PC-9 (cell line): ENCODE results near the gene CTNNBL1. TPM values are rescaled to one million over a fixed set of nuclear protein-coding genes. Genes with fewer than 3 reads are reported as not detected.

ENCODE experiments used
- BruUV-seq: library from RNA; stranded (reverse); fragments of 400-500 nt; replicated peaks from 2 replicates; lab custom pipeline; 2021; lab: Mats Ljungman, UMichigan
- CTCF ChIA-PET: fragments of 300-600 bp; sonication (Branson Sonifier 250); formaldehyde crosslinking; loops from one replicate; lab custom pipeline; 2022; ENCODE audit warnings: antibody characterized with exemption; lab: Charles Lee
- POLR2A ChIA-PET: fragments of 300-600 bp; sonication (Branson Sonifier 250); formaldehyde crosslinking; loops from one replicate; lab custom pipeline; 2022; ENCODE audit warnings: antibody characterized with exemption; ENCODE audit not compliant: unreplicated experiment; lab: Charles Lee
- DNase-seq, 2 experiments: peaks; one replicate each; pipeline versions ENCODE4 v3.0.0 to v3.0.0-alpha.2; 2015 to 2022; ENCODE audit warnings: mixed read lengths in 1 of 2
- H2AFZ ChIP-seq: fragments of 200-600 bp; sonication (generic); 2 replicates; pipeline ENCODE4 v1.8.1; 2017; ENCODE audit warnings: antibody characterized with exemption
- H3F3A ChIP-seq: fragments of 200-600 bp; sonication (generic); 2 replicates; pipeline ENCODE4 v1.8.1; 2017; ENCODE audit warnings: antibody characterized with exemption, mild to moderate bottlenecking, low read depth; ENCODE audit not compliant: insufficient read depth
- H3K27ac ChIP-seq: fragments of 200-600 bp; sonication (generic); 2 replicates; pipeline ENCODE4 v1.6.1; 2016; ENCODE audit warnings: mixed run types
- H3K27me3 ChIP-seq: fragments of 200-600 bp; sonication (generic); 2 replicates; pipeline ENCODE4 v1.6.1; 2016; ENCODE audit warnings: low read depth, mixed run types; ENCODE audit not compliant: insufficient read depth
- H3K36me3 ChIP-seq: fragments of 200-600 bp; sonication (generic); 2 replicates; pipeline ENCODE4 v1.6.1; 2016; ENCODE audit warnings: low read depth, mixed run types
- H3K4me1 ChIP-seq: fragments of 200-600 bp; sonication (generic); replicated peaks from 2 replicates; pipeline ENCODE4 v1.6.1; 2016; ENCODE audit warnings: mixed run types; ENCODE audit not compliant: insufficient read depth
- H3K4me2 ChIP-seq: fragments of 200-600 bp; sonication (generic); 2 replicates; pipeline ENCODE4 v1.6.1; 2017; ENCODE audit warnings: mixed run types
- H3K4me3 ChIP-seq: fragments of 200-600 bp; sonication (generic); 2 replicates; pipeline ENCODE4 v1.6.1; 2016; ENCODE audit warnings: mixed run types
- H3K79me2 ChIP-seq: fragments of 200-600 bp; sonication (generic); 2 replicates; pipeline ENCODE4 v1.6.1; 2017; ENCODE audit warnings: low read depth, mixed run types
- H3K9me2 ChIP-seq: fragments of 200-600 bp; sonication (generic); 2 replicates; pipeline ENCODE4 v1.8.1; 2017; ENCODE audit warnings: mild to moderate bottlenecking; ENCODE audit not compliant: insufficient read depth
- H3K9me3 ChIP-seq: fragments of 200-600 bp; sonication (generic); 2 replicates; pipeline ENCODE4 v1.8.1; 2016; ENCODE audit warnings: low read depth; ENCODE audit not compliant: insufficient read depth
- H4K20me1 ChIP-seq: fragments of 200-600 bp; sonication (generic); 2 replicates; pipeline ENCODE4 v1.8.1; 2017; ENCODE audit not compliant: insufficient read depth
- CTCF ChIP-seq: fragments of 200-600 bp; sonication (generic); conservative IDR thresholded peaks from 2 replicates; pipeline ENCODE4 v1.6.1; 2017; ENCODE audit warnings: mixed run types, antibody characterized with exemption, mild to moderate bottlenecking, moderate library complexity
- EZH2 ChIP-seq: fragments of 200-600 bp; sonication (generic); IDR thresholded peaks from 2 replicates; pipeline ENCODE4 v1.8.0; 2017; ENCODE audit warnings: antibody characterized with exemption, low read depth
- intact Hi-C: fragments of 100-400 bp; cut with micrococcal nuclease; formaldehyde crosslinking; loops from one replicate; pipeline ENCODE4 v1.10.0; 2022; ENCODE audit not compliant: unreplicated experiment
- total RNA-seq: library from RNA; stranded (reverse); gene quantifications from 2 replicates; pipeline ENCODE4 v1.2.3, GENCODE V29; 2021

Gene CTNNBL1
- total RNA-seq, 1 experiment from 2014 or later, result 83.5 TPM

- DNase-seq, result no peak
- no peak for TF ChIP-seq CTCF
- no peak for TF ChIP-seq EZH2
- Histone ChIP-seq H3K79me2 (no peaks in the 10 kb centered on the region), H4K20me1 (no peaks in the 10 kb centered on the region), H2AFZ (no peak overlapping the region), H3K4me1 (no peaks in the 10 kb centered on the region), H3K9me3 (no peaks in the 10 kb centered on the region), H3K27ac (no peak overlapping the region), H3K36me3 (no peaks in the 10 kb centered on the region), H3F3A (no peaks in the 10 kb centered on the region), H3K9me2 (no peaks in the 10 kb centered on the region), H3K4me3 (no peak overlapping the region), H3K4me2 (no peak overlapping the region), H3K27me3 (no peaks in the 10 kb centered on the region)
- no TSS peak for BruUV-seq
- intact Hi-C loops, result loop anchor here (10.0 kb wide), 1 partner anchor 235 kb away; no protein-coding TSS in a partner anchor
- ChIA-PET CTCF (no interaction called here), POLR2A (no interaction called here)
Observed at GRCh38 chr20:37890108-37890507, 196.3 kb downstream of the CTNNBL1 start.

- intact Hi-C loops, result loop anchor here (10.0 kb wide), 1 partner anchor 236 kb away; no protein-coding TSS in a partner anchor
- no peak for DNase-seq
Observed at GRCh38 chr20:37890643-37891042, 196.8 kb downstream of the CTNNBL1 start.

GRCh38 chr20:37892001-37892400 is 198.2 kb downstream of the CTNNBL1 start:
- Histone ChIP-seq H3K27ac (no peak overlapping the region), H3K79me2 (no peaks in the 10 kb centered on the region), H3K9me3 (no peaks in the 10 kb centered on the region), H3K4me3 (no peak overlapping the region), H4K20me1 (no peaks in the 10 kb centered on the region), H3F3A (no peaks in the 10 kb centered on the region), H3K4me2 (no peak overlapping the region), H3K4me1 (no peaks in the 10 kb centered on the region), H2AFZ (no peak overlapping the region), H3K27me3 (no peaks in the 10 kb centered on the region), H3K9me2 (no peaks in the 10 kb centered on the region), H3K36me3 (no peaks in the 10 kb centered on the region)
- BruUV-seq, result no TSS peak
- TF ChIP-seq CTCF (no peak), EZH2 (no peak)
- ChIA-PET CTCF (no interaction called here), POLR2A (no interaction called here)
- intact Hi-C loops, result loop anchor here (10.0 kb wide), 1 partner anchor 237 kb away; no protein-coding TSS in a partner anchor
- no peak for DNase-seq

More at GRCh38 chr20:37890643-37891042, 196.8 kb downstream of the CTNNBL1 start:
- H3K27me3 ChIP-seq, result no peaks in the 10 kb centered on the region
- H3K79me2 ChIP-seq, result no peaks in the 10 kb centered on the region
- no peaks in the 10 kb centered on the region for H4K20me1 ChIP-seq
- no peak for TF ChIP-seq CTCF
- no peak for TF ChIP-seq EZH2
- CTCF ChIA-PET, result no interaction called here
- POLR2A ChIA-PET, result no interaction called here
- BruUV-seq, result no TSS peak
- H3K9me3 ChIP-seq, result no peaks in the 10 kb centered on the region
- H3K27ac ChIP-seq, result no peak overlapping the region
- H3F3A ChIP-seq, result no peaks in the 10 kb centered on the region
- no peak overlapping the region for H3K4me2 ChIP-seq
- H2AFZ ChIP-seq, result no peak overlapping the region
- H3K4me1 ChIP-seq, result no peaks in the 10 kb centered on the region
- no peak overlapping the region for H3K4me3 ChIP-seq
- no peaks in the 10 kb centered on the region for H3K9me2 ChIP-seq
- no peaks in the 10 kb centered on the region for H3K36me3 ChIP-seq
